Measurements from ENCODE around the gene BMP5.

DNA sequence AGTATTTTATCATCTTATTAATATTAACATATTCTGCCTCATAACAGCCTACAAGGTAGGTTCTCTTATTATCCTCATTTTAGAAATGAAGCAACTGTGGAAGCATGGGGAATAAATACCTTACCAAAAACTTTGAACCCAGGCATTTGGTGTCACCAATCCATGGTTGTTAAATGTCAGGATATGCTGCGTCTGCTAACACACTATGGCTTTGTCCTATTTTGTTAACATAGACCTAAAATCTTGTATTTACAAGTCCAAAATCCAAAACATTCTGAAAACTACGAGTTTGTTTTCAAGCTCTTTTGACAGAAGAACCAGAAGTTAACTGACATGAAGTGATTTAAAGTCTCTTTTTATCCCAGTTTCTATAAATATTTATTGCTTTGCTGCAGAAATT lies 53.4 kb downstream of the BMP5 start:
- TF ChIP-seq, protein P1, sequence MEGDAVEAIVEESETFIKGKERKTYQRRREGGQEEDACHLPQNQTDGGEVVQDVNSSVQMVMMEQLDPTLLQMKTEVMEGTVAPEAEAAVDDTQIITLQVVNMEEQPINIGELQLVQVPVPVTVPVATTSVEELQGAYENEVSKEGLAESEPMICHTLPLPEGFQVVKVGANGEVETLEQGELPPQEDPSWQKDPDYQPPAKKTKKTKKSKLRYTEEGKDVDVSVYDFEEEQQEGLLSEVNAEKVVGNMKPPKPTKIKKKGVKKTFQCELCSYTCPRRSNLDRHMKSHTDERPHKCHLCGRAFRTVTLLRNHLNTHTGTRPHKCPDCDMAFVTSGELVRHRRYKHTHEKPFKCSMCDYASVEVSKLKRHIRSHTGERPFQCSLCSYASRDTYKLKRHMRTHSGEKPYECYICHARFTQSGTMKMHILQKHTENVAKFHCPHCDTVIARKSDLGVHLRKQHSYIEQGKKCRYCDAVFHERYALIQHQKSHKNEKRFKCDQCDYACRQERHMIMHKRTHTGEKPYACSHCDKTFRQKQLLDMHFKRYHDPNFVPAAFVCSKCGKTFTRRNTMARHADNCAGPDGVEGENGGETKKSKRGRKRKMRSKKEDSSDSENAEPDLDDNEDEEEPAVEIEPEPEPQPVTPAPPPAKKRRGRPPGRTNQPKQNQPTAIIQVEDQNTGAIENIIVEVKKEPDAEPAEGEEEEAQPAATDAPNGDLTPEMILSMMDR (IDR thresholded peaks at IDR 0.05; ENCODE audit: poor library complexity, severe bottlenecking) = no peak
- no peak for TF ChIP-seq RAD21 (conservative IDR thresholded peaks at IDR 0.05)
- TF ChIP-seq, protein P2, sequence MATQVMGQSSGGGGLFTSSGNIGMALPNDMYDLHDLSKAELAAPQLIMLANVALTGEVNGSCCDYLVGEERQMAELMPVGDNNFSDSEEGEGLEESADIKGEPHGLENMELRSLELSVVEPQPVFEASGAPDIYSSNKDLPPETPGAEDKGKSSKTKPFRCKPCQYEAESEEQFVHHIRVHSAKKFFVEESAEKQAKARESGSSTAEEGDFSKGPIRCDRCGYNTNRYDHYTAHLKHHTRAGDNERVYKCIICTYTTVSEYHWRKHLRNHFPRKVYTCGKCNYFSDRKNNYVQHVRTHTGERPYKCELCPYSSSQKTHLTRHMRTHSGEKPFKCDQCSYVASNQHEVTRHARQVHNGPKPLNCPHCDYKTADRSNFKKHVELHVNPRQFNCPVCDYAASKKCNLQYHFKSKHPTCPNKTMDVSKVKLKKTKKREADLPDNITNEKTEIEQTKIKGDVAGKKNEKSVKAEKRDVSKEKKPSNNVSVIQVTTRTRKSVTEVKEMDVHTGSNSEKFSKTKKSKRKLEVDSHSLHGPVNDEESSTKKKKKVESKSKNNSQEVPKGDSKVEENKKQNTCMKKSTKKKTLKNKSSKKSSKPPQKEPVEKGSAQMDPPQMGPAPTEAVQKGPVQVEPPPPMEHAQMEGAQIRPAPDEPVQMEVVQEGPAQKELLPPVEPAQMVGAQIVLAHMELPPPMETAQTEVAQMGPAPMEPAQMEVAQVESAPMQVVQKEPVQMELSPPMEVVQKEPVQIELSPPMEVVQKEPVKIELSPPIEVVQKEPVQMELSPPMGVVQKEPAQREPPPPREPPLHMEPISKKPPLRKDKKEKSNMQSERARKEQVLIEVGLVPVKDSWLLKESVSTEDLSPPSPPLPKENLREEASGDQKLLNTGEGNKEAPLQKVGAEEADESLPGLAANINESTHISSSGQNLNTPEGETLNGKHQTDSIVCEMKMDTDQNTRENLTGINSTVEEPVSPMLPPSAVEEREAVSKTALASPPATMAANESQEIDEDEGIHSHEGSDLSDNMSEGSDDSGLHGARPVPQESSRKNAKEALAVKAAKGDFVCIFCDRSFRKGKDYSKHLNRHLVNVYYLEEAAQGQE (IDR thresholded peaks at IDR 0.05; ENCODE audit: borderline replicate concordance) = no peak
